GM21529 (cell line): ENCODE results near the gene CHIC2.

ENCODE experiments used
- ATAC-seq: cut with Tn5 transposase; IDR thresholded peaks from one replicate; pipeline ENCODE4 v1.9.1; 2021; ENCODE audit not compliant: unreplicated experiment

The CHIC2 gene

GRCh38 chr4:54011201-54011600 is 53.2 kb downstream of the CHIC2 start:
- no peak for ATAC-seq

- ATAC-seq, result no peak
Measured at GRCh38 chr4:54006755-54007154, 57.6 kb downstream of the CHIC2 start.

- ATAC-seq, result no peak
Measured at GRCh38 chr4:54005475-54005874, 58.9 kb downstream of the CHIC2 start.

GRCh38 chr4:54004463-54004862 is 59.9 kb downstream of the CHIC2 start:
- no peak for ATAC-seq

- ATAC-seq, result no peak
Measured at GRCh38 chr4:54001668-54002365, 62.6 kb downstream of the CHIC2 start.

- no peak for ATAC-seq
Measured at GRCh38 chr4:53997898-53998297, 66.5 kb downstream of the CHIC2 start.

- no peak for ATAC-seq
Measured at GRCh38 chr4:53994382-53995102, 69.9 kb downstream of the CHIC2 start.

GRCh38 chr4:53992785-53993184 is 71.6 kb downstream of the CHIC2 start:
- no peak for ATAC-seq

- no peak for ATAC-seq
Measured at GRCh38 chr4:53991821-53992220, 72.6 kb downstream of the CHIC2 start.

GRCh38 chr4:53990641-53991040 is 73.8 kb downstream of the CHIC2 start:
- no peak for ATAC-seq

GRCh38 chr4:53987761-53988171 is 76.6 kb downstream of the CHIC2 start:
- ATAC-seq, result no peak

- ATAC-seq, result no peak
Measured at GRCh38 chr4:53986062-53986461, 78.3 kb downstream of the CHIC2 start.

- no peak for ATAC-seq
Measured at GRCh38 chr4:53981567-53981966, 82.8 kb downstream of the CHIC2 start.

GRCh38 chr4:53981066-53981465 is 83.3 kb downstream of the CHIC2 start:
- no peak for ATAC-seq

GRCh38 chr4:53974561-53974960 is 89.8 kb downstream of the CHIC2 start:
- ATAC-seq, result no peak

GRCh38 chr4:53967986-53968385 is 96.4 kb downstream of the CHIC2 start:
- ATAC-seq, result no peak

- no peak for ATAC-seq
Measured at GRCh38 chr4:53963781-53964180, 100.6 kb downstream of the CHIC2 start.

- ATAC-seq, result no peak
Measured at GRCh38 chr4:53963336-53963735, 101.1 kb downstream of the CHIC2 start.

- no peak for ATAC-seq
Measured at GRCh38 chr4:53962516-53963225, 101.7 kb downstream of the CHIC2 start.

- no peak for ATAC-seq
Measured at GRCh38 chr4:53961351-53961750, 103.1 kb downstream of the CHIC2 start.

- no peak for ATAC-seq
Measured at GRCh38 chr4:53960843-53961242, 103.6 kb downstream of the CHIC2 start.
